Activated naive CD4-positive, alpha-beta T cell treated with anti-CD3 and anti-CD28 coated beads, Interleukin-2, amount 10 ng/mL, durations not matched to agents 7 days and 5 days (primary cell): ENCODE results near the gene XRN1.
A peak's percentile ranks its signal among the peaks of the same experiment; 100 is the strongest.
"Not testable (repeated sequence)": the region's sequence is repeated elsewhere in the genome, so short reads cannot be mapped to it uniquely, and the experiment has no call there.

Experiments
- CTCF ChIA-PET: fragments of 350-600 bp; sonication (Branson Sonifier 250); formaldehyde crosslinking; loops from one replicate; lab custom pipeline; 2021; ENCODE audit warnings: antibody characterized with exemption; lab: Charles Lee
- DNase-seq: peaks from one replicate; pipeline ENCODE4 v3.0.0-alpha.2; 2020
- H3K27ac Mint-ChIP-seq: one replicate; pipeline ENCODE4 v1.8.0; 2021; ENCODE audit warnings: mild to moderate bottlenecking, moderate library complexity, mixed read lengths
- H3K27me3 Mint-ChIP-seq: one replicate; pipeline ENCODE4 v1.8.0; 2021; ENCODE audit warnings: mild to moderate bottlenecking, mixed read lengths
- H3K36me3 Mint-ChIP-seq: one replicate; pipeline ENCODE4 v1.8.0; 2021; ENCODE audit warnings: mixed read lengths
- H3K4me1 Mint-ChIP-seq: one replicate; pipeline ENCODE4 v1.8.0; 2021; ENCODE audit warnings: mixed read lengths
- H3K4me3 Mint-ChIP-seq: one replicate; pipeline ENCODE4 v1.8.0; 2021; ENCODE audit warnings: mild to moderate bottlenecking, moderate library complexity, mixed read lengths
- H3K9me3 Mint-ChIP-seq: one replicate; pipeline ENCODE4 v1.8.0; 2021; ENCODE audit warnings: mixed read lengths

The XRN1 gene

DNA sequence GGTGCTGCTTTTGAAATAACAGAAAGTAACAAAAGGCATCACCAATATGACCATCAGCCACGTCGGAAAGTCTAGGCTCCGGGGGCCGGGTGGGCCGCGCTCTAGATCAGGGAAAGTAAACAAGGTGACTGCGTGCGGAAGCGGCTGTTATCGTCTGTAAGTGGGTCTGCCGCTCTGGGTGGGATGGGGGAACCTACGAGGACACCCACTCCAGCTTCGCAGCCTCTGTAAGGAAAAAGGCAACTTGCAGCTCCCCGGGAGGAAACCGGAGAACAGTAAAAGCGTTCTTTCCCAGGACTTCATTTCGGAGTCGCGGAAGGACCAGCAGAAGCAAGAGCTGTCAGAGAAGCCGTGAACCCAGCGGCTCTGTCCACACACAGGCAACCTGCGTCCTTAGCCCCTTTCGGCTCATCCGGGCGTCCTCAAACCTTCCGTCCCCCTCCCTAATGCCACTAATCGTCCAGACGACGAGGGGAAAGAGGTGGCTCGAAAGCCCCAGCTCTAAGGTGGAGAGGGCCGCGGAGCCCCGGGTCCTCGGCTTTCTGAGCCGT lies 461 bp downstream of the XRN1 start:
- CTCF ChIA-PET = no interaction called here
- peak; percentile 62 for DNase-seq
- H3K4me3 Mint-ChIP-seq = peak overlapping the region; percentile 94
- H3K9me3 Mint-ChIP-seq = no peaks in the 10 kb centered on the region
- peaks cover 36% of the 10 kb centered on the region for H3K4me1 Mint-ChIP-seq
- peaks cover 4% of the 10 kb centered on the region for H3K27me3 Mint-ChIP-seq
- H3K27ac Mint-ChIP-seq = peak overlapping the region; percentile 98
- H3K36me3 Mint-ChIP-seq = peaks cover 39% of the 10 kb centered on the region

- CTCF ChIA-PET = no interaction called here
Measured at GRCh38 chr3:142445816-142446254, 2.0 kb downstream of the XRN1 start.

DNA sequence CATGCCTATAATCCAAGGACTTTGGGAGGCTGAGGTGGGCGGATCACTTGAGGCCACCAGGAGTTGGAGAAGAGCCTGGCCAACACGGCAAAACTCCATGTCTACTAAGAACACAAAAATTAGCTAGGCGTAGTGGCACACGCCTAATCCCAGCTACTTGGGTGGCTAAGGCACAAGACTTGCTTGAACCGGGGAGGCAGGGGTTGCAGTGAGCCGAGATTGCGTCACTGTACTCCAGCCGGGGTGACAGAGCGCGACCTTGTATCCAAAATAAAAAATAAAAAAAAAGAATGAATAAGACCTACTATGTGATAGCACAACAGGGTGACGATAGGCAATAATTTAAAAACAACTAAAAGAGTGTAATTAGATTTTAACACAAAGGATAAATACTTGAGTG lies 3.5 kb downstream of the XRN1 start:
- H3K27ac Mint-ChIP-seq = no peak overlapping the region
- peaks cover 37% of the 10 kb centered on the region for H3K36me3 Mint-ChIP-seq
- CTCF ChIA-PET = no interaction called here
- H3K4me3 Mint-ChIP-seq = no peak overlapping the region
- H3K27me3 Mint-ChIP-seq = peaks cover 4% of the 10 kb centered on the region
- DNase-seq = no peak
- H3K9me3 Mint-ChIP-seq = no peaks in the 10 kb centered on the region
- H3K4me1 Mint-ChIP-seq = peaks cover 36% of the 10 kb centered on the region

More at GRCh38 chr3:142445816-142446254, 2.0 kb downstream of the XRN1 start:
- Mint-ChIP-seq H3K36me3 (peaks cover 38% of the 10 kb centered on the region), H3K4me3 (peak overlapping the region; percentile 94), H3K4me1 (peaks cover 36% of the 10 kb centered on the region), H3K27ac (peak overlapping the region; percentile 98), H3K9me3 (no peaks in the 10 kb centered on the region), H3K27me3 (peaks cover 4% of the 10 kb centered on the region)
- DNase-seq = peak; percentile 50

DNA sequence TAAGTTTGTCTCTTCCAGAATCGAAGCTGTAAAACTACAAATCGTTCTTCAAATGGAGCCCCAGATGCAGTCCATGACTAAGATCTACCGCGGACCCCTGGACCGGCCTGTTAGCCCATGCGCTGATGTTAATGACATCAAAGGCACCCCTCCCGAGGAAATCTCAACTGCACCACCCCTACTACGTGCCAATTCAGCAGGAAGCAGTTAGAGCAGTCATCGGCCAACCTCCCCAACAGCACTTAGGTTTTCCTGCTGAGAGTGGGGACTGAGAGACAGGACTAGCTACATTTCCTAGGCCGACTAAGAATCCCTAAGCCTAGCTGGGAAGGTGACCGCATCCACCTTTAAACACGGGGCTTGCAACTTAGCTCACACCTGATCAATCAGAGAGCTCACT lies 4.8 kb downstream of the XRN1 start:
- peaks cover 33% of the 10 kb centered on the region for H3K4me1 Mint-ChIP-seq
- H3K27me3 Mint-ChIP-seq, CTCF ChIA-PET, H3K9me3 Mint-ChIP-seq, DNase-seq, H3K4me3 Mint-ChIP-seq: not testable (repeated sequence)
- H3K36me3 Mint-ChIP-seq = peaks cover 45% of the 10 kb centered on the region
- H3K27ac Mint-ChIP-seq = peak overlapping the region; percentile 11

GRCh38 chr3:142439499-142440220 lies 8.2 kb downstream of the XRN1 start:
- H3K27ac Mint-ChIP-seq, CTCF ChIA-PET, DNase-seq, H3K9me3 Mint-ChIP-seq, H3K4me3 Mint-ChIP-seq, H3K27me3 Mint-ChIP-seq: not testable (repeated sequence)
- Mint-ChIP-seq H3K4me1 (peaks cover 26% of the 10 kb centered on the region), H3K36me3 (peaks cover 37% of the 10 kb centered on the region)

DNA sequence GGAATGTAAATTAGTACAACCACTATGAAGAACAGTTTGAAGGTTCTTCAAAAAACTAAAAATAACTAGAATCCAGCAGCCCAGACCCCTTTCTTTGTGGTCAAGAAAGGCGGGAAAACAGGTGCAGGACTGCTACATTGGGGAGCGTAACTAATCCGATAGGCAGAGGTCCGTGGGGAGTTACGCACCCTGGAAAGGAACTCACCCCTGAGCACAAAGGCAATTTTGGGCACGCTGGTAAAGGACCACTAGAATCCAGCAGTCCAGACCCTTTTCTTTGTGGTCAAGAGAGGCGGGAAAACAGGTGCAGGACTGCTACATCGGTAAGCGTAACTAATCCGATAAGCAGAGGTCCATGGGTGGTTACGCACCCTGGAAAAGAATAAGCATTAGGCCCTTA lies 9.7 kb downstream of the XRN1 start:
- CTCF ChIA-PET, H3K27me3 Mint-ChIP-seq, H3K9me3 Mint-ChIP-seq, H3K27ac Mint-ChIP-seq, DNase-seq, H3K4me3 Mint-ChIP-seq: not testable (repeated sequence)
- Mint-ChIP-seq H3K4me1 (peaks cover 19% of the 10 kb centered on the region), H3K36me3 (peaks cover 31% of the 10 kb centered on the region)

GRCh38 chr3:142436951-142437585 lies 10.8 kb downstream of the XRN1 start:
- no peak for DNase-seq
- no peak overlapping the region for H3K4me3 Mint-ChIP-seq
- H3K9me3 Mint-ChIP-seq = no peaks in the 10 kb centered on the region
- peaks cover 17% of the 10 kb centered on the region for H3K4me1 Mint-ChIP-seq
- H3K27me3 Mint-ChIP-seq = no peaks in the 10 kb centered on the region
- CTCF ChIA-PET = no interaction called here
- no peak overlapping the region for H3K27ac Mint-ChIP-seq
- peaks cover 34% of the 10 kb centered on the region for H3K36me3 Mint-ChIP-seq

- Mint-ChIP-seq H3K9me3 (no peaks in the 10 kb centered on the region), H3K27ac (no peak overlapping the region), H3K4me1 (peaks cover 17% of the 10 kb centered on the region), H3K4me3 (no peak overlapping the region), H3K36me3 (peaks cover 45% of the 10 kb centered on the region), H3K27me3 (no peaks in the 10 kb centered on the region)
- CTCF ChIA-PET = no interaction called here
- no peak for DNase-seq
Measured at GRCh38 chr3:142434503-142434902, 13.3 kb downstream of the XRN1 start.

DNA sequence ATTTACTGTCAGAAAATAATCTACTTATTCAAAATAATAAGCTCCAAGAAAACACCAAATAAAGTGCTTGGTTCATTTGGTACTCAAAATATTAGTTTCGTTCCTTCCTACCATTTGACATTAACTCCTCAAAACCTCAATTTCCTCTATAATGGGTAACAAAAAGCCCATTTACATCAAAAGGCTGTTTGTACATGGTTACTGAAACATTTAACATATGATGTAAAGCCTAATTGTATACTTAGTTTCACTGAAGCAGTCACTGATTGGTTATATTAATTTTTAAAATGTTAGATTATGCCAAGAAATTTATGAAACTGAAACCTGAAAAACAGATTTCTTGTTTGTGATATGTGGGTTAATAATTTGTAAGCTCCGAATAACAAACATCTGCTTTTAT lies 14.7 kb downstream of the XRN1 start:
- H3K27me3 Mint-ChIP-seq = no peaks in the 10 kb centered on the region
- H3K27ac Mint-ChIP-seq = no peak overlapping the region
- no peak for DNase-seq
- H3K4me3 Mint-ChIP-seq = no peak overlapping the region
- CTCF ChIA-PET = no interaction called here
- H3K9me3 Mint-ChIP-seq = no peaks in the 10 kb centered on the region
- H3K36me3 Mint-ChIP-seq = peaks cover 47% of the 10 kb centered on the region
- H3K4me1 Mint-ChIP-seq = peaks cover 11% of the 10 kb centered on the region

- Mint-ChIP-seq H3K36me3 (peaks cover 41% of the 10 kb centered on the region), H3K4me1 (peaks cover 2% of the 10 kb centered on the region), H3K4me3 (no peak overlapping the region), H3K9me3 (no peaks in the 10 kb centered on the region), H3K27me3 (no peaks in the 10 kb centered on the region), H3K27ac (no peak overlapping the region)
- CTCF ChIA-PET = no interaction called here
- DNase-seq = no peak
Measured at GRCh38 chr3:142429582-142429981, 18.3 kb downstream of the XRN1 start.

GRCh38 chr3:142424754-142425153 lies 23.1 kb downstream of the XRN1 start:
- CTCF ChIA-PET = no interaction called here
- H3K36me3 Mint-ChIP-seq = peaks cover 36% of the 10 kb centered on the region
- H3K27ac Mint-ChIP-seq = no peak overlapping the region
- H3K27me3 Mint-ChIP-seq = no peaks in the 10 kb centered on the region
- H3K4me3 Mint-ChIP-seq = no peak overlapping the region
- no peaks in the 10 kb centered on the region for H3K9me3 Mint-ChIP-seq
- H3K4me1 Mint-ChIP-seq = no peaks in the 10 kb centered on the region
- DNase-seq = no peak

DNA sequence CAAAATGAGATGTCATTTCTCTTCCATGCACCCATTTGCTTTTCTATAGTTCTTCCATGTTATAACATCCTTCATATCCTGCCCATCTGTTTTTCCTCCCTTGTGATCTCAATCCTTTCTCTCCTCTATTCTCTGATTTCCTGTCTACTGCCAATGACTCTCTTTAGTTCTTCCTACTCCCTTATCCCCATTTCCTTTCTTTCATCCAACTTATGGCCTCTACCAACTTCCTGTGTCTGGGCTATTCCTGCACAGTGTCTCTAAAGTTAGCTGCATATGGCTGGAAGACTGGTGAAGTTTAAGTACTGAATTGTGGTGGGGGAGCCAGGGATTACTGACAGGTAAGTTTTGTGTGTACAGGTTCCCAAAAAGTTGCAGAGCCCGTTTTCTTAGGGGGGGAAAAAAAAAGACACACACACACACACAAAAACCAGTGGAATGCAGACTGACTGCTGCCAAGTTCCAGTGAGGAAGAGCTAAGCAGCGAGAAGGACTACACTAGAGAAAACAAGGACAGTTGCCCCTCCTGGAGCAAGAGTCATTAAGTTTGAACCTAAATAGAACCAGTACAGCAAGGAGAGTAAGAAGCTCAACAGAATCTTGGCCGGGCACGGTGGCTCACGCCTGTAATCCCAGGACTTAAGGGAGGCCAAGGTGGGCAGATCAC lies 28.8 kb downstream of the XRN1 start:
- Mint-ChIP-seq H3K27ac (no peak overlapping the region), H3K4me1 (no peaks in the 10 kb centered on the region), H3K9me3 (no peaks in the 10 kb centered on the region), H3K27me3 (no peaks in the 10 kb centered on the region), H3K36me3 (peaks cover 43% of the 10 kb centered on the region), H3K4me3 (no peak overlapping the region)
- CTCF ChIA-PET = no interaction called here
- no peak for DNase-seq

GRCh38 chr3:142417302-142417701 lies 30.5 kb downstream of the XRN1 start:
- Mint-ChIP-seq H3K4me3 (no peak overlapping the region), H3K9me3 (no peaks in the 10 kb centered on the region), H3K27me3 (no peaks in the 10 kb centered on the region), H3K36me3 (peaks cover 47% of the 10 kb centered on the region), H3K4me1 (no peaks in the 10 kb centered on the region), H3K27ac (peak overlapping the region; percentile 7)
- CTCF ChIA-PET = no interaction called here
- DNase-seq = no peak

- CTCF ChIA-PET, H3K27me3 Mint-ChIP-seq: not testable (repeated sequence)
Measured at GRCh38 chr3:142400537-142400936, 47.3 kb downstream of the XRN1 start.

More at GRCh38 chr3:142400537-142400936, 47.3 kb downstream of the XRN1 start:
- H3K4me3 Mint-ChIP-seq, H3K9me3 Mint-ChIP-seq, H3K4me1 Mint-ChIP-seq, DNase-seq, H3K27ac Mint-ChIP-seq: not testable (repeated sequence)
- peaks cover 56% of the 10 kb centered on the region for H3K36me3 Mint-ChIP-seq
